D721Med (cell line): ENCODE results near the gene RCN1.

Experiments
- DNase-seq: peaks from one replicate; pipeline ENCODE4 v3.0.0; 2011; ENCODE audit warnings: low spot score; ENCODE audit not compliant: insufficient read length
- FAIRE-seq: peaks from 2 replicates; lab custom pipeline; 2011; peaks lifted over from hg19 to GRCh38; lab: Jason Lieb, UNC
- TF ChIP-seq, protein P1 (sequence below): IDR thresholded peaks from 2 replicates; pipeline ENCODE4 v1.5.1; 2012; ENCODE audit warnings: mild to moderate bottlenecking, control low read depth; ENCODE audit not compliant: insufficient read depth; ENCODE audit errors: missing control alignments

RCN1 gene

DNA sequence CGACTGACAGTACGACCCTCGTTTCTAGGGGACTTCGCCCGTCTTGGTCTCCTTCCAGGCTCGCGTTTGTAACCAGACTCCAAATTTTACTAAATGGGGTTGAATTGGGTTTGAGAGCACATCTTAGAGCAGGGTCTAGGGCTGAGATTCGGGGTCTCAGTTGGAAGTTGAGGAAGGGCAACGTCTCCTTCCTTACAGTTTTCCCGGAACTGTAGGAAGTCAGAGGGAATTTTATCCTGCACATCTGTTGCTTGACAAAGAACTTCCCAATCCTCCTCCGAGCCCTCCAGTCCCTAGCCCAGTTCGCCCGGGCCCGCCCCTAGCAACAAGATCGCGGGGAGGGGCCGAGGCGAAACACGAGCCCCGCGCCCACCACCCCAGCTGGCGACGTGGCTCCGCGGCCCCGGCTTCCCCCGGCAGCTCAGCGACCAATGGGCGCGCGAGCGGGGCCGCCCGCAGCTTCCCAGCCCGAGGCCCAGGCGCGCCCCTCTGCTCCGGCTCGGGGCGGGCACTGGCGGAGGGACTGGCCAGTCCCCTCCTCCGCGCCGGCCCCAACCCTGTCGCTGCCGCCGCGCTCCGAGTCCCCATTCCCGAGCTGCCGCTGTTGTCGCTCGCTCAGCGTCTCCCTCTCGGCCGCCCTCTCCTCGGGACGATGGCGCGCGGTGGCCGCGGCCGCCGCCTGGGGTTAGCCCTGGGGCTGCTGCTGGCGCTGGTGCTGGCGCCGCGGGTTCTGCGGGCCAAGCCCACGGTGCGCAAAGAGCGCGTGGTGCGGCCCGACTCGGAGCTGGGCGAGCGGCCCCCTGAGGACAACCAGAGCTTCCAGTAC lies at the start of gene RCN1:
Gene RCN1 (plus strand): TSS at position 530 of the 826 bp plus-strand sequence. CDS start 123 bp downstream, at position 653.
- TF ChIP-seq, protein P1, sequence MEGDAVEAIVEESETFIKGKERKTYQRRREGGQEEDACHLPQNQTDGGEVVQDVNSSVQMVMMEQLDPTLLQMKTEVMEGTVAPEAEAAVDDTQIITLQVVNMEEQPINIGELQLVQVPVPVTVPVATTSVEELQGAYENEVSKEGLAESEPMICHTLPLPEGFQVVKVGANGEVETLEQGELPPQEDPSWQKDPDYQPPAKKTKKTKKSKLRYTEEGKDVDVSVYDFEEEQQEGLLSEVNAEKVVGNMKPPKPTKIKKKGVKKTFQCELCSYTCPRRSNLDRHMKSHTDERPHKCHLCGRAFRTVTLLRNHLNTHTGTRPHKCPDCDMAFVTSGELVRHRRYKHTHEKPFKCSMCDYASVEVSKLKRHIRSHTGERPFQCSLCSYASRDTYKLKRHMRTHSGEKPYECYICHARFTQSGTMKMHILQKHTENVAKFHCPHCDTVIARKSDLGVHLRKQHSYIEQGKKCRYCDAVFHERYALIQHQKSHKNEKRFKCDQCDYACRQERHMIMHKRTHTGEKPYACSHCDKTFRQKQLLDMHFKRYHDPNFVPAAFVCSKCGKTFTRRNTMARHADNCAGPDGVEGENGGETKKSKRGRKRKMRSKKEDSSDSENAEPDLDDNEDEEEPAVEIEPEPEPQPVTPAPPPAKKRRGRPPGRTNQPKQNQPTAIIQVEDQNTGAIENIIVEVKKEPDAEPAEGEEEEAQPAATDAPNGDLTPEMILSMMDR: no peak
- no peak for FAIRE-seq

DNA sequence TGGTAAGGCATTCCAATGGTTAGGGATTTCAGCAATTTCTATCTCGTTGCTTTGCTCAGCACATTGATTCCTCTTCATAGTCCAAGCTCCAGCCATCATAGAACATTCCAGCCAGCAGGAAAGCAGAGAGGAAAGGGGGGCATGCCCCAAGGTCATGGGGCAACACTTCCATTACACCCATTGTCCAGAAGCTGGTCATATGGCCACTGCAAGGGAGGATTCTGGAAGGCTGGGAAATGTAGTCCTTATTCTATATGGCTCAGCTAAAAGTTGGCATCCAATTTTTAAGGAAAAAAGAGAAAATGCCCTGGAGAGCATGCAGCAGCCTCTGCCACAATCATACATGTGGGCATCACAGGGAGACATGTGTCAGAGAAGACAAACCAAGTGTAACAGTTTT lies 47.1 kb upstream of the RCN1 start:
- FAIRE-seq (no peak), DNase-seq (no peak)
- TF ChIP-seq, protein P1: no peak

More for the DNA sequence above, at the start of gene RCN1:
- peak; percentile 31 for DNase-seq

DNA sequence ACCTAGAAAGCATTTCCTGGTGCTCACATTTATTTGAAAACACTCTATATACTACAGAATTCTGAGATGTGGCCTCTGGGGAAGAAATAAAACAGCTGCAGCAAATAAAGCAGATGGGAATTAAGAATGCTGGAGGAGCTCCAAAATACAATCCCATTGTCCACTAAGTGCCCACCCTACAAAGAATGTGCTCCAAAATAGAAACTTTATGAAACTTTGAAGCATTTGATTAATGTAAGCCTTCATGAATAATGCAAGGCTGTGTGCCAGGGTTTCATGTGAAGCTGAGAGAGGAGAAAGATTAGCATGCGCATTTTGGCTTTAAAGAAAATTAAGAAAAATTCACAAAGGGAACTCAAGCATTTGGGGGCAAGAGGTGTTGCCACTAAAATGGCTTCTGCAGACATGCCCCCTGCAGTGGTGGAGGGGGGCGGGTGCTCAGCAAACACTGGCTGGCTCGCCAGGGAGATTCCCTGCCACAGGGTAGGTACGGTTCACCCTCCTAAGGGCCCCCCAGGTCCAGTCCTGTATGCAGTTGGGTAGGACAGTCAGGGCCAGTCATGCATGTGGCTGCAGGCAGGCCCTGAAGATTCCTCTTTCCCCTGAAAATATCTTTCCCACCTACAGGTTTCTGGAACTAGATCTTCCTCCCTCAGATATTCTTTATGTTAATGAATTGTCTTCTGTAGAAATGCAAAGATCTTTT lies 46.6 kb upstream of the RCN1 start:
- FAIRE-seq: no peak
- DNase-seq: no peak
- TF ChIP-seq, protein P1: no peak

DNA sequence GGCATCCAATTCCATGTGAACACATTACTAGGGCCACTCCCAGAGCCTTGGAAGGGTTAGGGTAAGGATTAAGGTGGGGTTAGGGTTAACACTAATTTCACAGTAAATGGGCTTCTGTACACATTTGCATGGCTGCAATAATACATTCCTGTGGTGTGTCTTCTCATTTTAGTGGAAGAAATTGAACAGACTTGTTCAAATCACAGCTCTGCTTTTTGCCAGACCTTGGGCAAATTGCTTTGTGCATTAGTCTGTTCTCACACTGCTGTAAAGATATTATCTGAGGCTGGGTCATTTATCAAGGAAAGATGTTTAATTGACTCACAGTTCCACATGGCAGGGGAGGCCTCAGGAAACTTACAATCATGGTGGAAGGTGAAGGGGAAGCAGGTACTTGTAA lies 45.4 kb upstream of the RCN1 start:
- DNase-seq: no peak
- TF ChIP-seq, protein P1: no peak

DNA sequence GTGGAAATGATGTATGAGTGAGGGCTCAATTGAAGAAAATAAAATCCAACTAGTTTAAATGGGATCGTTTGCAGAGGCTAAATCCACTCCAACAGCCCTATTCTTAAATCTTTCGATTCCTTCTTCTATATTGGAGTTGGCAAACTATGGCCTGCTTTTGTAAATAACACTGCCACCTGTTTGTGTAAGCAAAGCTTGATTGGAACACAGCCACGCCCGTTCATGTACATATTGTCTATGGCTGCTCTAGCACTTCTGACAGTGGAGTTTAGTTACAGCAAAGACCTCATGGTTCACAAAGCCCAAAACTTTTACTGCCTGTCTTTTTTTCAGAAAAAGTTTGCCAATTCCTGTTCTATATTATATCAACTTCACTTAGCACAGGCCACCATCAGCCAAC lies 40.6 kb upstream of the RCN1 start:
- TF ChIP-seq, protein P1: no peak
- no peak for DNase-seq
- no peak for FAIRE-seq

More for the DNA sequence above, 45.4 kb upstream of the RCN1 start:
- FAIRE-seq: no peak

DNA sequence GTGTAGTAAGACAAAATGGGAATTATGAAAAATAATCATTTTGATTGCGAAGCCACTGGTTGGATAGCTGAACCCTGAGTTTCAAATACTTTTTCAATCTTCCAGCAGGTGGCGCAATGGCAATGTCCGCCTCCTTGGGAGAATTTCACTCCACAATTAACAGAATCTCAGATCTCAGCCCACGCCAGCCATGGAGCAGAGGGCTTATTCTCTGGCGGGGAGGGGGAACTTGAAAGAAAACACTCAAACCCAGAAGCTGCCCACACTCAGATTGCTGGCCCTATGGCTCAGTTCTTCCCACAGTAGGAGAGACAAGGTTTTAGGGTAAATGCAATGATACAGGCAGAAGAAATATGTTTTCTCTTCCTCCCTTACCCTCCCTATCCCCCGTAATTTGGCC lies 38.7 kb upstream of the RCN1 start:
- TF ChIP-seq, protein P1: peak; percentile 84
- peak; percentile 71 for FAIRE-seq
- peak; percentile 20 for DNase-seq
